ENCODE data around the gene MAFG. TPM values are rescaled to one million over a fixed set of nuclear protein-coding genes. Genes with fewer than 3 reads are reported as not detected.

The MAFG gene
- total RNA-seq, 1 experiment from 2014 or later: 29.8 TPM

DNA sequence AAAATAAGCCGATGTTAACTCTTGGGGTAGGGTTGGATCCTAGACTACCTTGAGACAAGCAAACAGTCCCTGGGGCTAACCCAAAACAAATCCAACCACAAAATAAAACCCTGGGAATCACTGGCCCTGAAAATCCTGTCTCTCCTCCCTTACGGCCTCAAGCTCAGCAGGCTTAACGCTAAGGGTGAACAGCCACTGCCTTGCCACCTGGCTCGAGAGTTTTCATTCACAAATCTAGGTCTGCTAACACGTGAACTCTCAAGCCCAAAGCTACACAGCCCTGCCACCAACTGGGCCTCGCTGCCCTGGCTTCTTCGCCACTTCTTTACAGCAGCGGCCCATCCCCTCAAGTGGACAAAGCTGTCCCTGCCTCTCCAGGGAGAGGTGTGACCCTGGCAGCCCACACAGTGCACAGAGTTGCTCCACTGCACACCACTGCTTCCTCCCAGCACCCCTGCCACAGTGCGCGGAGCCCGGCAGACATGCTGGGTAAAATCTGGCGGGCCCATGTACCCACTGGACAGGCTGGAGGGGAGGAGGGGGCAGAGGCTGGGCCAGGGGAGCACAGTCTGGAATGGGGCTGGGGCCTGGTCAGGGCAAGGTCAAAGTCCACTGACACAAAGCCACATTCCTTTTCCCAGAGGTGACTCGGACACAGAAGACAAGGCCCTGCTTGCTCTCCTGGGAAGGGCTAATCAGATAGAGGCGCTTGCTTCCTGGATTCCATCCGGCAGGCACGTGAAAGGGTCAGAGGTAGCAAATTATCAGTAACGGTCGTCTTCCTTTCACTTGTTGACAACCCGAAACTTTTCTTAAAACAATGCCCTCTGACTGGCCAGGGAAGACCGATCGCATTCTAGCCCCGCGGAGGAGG lies 17.3 kb downstream of the MAFG start:
- no peak overlapping the region for H3K27ac Mint-ChIP-seq
- peak overlapping the region; percentile 80 for H3K4me3 Mint-ChIP-seq
- CTCF ChIA-PET: interaction anchor here (1.6 to 3.4 kb wide), 4 partner anchors 13 to 120 kb away, joined by 4 to 15 read pairs (median 4); partner anchors contain the start of gene MAFG
- ATAC-seq (no peak), DNase-seq (ENCODE audit: low spot score) (no peak)
- TF ChIP-seq, protein P1, sequence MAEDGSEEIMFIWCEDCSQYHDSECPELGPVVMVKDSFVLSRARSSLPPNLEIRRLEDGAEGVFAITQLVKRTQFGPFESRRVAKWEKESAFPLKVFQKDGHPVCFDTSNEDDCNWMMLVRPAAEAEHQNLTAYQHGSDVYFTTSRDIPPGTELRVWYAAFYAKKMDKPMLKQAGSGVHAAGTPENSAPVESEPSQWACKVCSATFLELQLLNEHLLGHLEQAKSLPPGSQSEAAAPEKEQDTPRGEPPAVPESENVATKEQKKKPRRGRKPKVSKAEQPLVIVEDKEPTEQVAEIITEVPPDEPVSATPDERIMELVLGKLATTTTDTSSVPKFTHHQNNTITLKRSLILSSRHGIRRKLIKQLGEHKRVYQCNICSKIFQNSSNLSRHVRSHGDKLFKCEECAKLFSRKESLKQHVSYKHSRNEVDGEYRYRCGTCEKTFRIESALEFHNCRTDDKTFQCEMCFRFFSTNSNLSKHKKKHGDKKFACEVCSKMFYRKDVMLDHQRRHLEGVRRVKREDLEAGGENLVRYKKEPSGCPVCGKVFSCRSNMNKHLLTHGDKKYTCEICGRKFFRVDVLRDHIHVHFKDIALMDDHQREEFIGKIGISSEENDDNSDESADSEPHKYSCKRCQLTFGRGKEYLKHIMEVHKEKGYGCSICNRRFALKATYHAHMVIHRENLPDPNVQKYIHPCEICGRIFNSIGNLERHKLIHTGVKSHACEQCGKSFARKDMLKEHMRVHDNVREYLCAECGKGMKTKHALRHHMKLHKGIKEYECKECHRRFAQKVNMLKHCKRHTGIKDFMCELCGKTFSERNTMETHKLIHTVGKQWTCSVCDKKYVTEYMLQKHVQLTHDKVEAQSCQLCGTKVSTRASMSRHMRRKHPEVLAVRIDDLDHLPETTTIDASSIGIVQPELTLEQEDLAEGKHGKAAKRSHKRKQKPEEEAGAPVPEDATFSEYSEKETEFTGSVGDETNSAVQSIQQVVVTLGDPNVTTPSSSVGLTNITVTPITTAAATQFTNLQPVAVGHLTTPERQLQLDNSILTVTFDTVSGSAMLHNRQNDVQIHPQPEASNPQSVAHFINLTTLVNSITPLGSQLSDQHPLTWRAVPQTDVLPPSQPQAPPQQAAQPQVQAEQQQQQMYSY (CRISPR knock-in tag; IDR thresholded peaks at IDR 0.05): no peak
- TF ChIP-seq, protein P2, sequence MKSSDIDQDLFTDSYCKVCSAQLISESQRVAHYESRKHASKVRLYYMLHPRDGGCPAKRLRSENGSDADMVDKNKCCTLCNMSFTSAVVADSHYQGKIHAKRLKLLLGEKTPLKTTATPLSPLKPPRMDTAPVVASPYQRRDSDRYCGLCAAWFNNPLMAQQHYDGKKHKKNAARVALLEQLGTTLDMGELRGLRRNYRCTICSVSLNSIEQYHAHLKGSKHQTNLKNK (CRISPR knock-in tag; IDR thresholded peaks at IDR 0.05): no peak
- no peak for TF ChIP-seq ATF1 (CRISPR knock-in tag; IDR thresholded peaks at IDR 0.05)
- TF ChIP-seq MXD4 (CRISPR knock-in tag; IDR thresholded peaks at IDR 0.05; ENCODE audit: borderline replicate concordance): no peak
- TF ChIP-seq TP53 (CRISPR knock-in tag; IDR thresholded peaks at IDR 0.05): no peak
- TF ChIP-seq CREM (CRISPR knock-in tag; IDR thresholded peaks at IDR 0.05): no peak
- TF ChIP-seq GABPB1 (CRISPR knock-in tag; IDR thresholded peaks at IDR 0.05): peak; percentile 64
- TF ChIP-seq SMAD3 (CRISPR knock-in tag; IDR thresholded peaks at IDR 0.05; ENCODE audit: borderline replicate concordance): no peak
- no peak for TF ChIP-seq TEAD4 (CRISPR knock-in tag; IDR thresholded peaks at IDR 0.05)
- TF ChIP-seq, protein P3, sequence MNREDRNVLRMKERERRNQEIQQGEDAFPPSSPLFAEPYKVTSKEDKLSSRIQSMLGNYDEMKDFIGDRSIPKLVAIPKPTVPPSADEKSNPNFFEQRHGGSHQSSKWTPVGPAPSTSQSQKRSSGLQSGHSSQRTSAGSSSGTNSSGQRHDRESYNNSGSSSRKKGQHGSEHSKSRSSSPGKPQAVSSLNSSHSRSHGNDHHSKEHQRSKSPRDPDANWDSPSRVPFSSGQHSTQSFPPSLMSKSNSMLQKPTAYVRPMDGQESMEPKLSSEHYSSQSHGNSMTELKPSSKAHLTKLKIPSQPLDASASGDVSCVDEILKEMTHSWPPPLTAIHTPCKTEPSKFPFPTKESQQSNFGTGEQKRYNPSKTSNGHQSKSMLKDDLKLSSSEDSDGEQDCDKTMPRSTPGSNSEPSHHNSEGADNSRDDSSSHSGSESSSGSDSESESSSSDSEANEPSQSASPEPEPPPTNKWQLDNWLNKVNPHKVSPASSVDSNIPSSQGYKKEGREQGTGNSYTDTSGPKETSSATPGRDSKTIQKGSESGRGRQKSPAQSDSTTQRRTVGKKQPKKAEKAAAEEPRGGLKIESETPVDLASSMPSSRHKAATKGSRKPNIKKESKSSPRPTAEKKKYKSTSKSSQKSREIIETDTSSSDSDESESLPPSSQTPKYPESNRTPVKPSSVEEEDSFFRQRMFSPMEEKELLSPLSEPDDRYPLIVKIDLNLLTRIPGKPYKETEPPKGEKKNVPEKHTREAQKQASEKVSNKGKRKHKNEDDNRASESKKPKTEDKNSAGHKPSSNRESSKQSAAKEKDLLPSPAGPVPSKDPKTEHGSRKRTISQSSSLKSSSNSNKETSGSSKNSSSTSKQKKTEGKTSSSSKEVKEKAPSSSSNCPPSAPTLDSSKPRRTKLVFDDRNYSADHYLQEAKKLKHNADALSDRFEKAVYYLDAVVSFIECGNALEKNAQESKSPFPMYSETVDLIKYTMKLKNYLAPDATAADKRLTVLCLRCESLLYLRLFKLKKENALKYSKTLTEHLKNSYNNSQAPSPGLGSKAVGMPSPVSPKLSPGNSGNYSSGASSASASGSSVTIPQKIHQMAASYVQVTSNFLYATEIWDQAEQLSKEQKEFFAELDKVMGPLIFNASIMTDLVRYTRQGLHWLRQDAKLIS (CRISPR knock-in tag; IDR thresholded peaks at IDR 0.05; ENCODE audit: borderline replicate concordance): no peak
- no peak for TF ChIP-seq ZNF317 (CRISPR knock-in tag; IDR thresholded peaks at IDR 0.05; ENCODE audit: borderline replicate concordance, low read depth)
- TF ChIP-seq FOXK1 (CRISPR knock-in tag; IDR thresholded peaks at IDR 0.05): no peak
- TF ChIP-seq, protein P4, sequence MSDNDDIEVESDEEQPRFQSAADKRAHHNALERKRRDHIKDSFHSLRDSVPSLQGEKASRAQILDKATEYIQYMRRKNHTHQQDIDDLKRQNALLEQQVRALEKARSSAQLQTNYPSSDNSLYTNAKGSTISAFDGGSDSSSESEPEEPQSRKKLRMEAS (CRISPR knock-in tag; IDR thresholded peaks at IDR 0.05): 0 out of 2 replicates have a peak, but pooled peaks have one; percentile 26
- TF ChIP-seq RELA (CRISPR knock-in tag; IDR thresholded peaks at IDR 0.05; ENCODE audit: borderline replicate concordance): no peak
- no peak for TF ChIP-seq KAT7 (CRISPR knock-in tag; IDR thresholded peaks at IDR 0.05; ENCODE audit: borderline replicate concordance)
- no peak for TF ChIP-seq NR2C2 (CRISPR knock-in tag; IDR thresholded peaks at IDR 0.05)
- POLR2A ChIA-PET: interaction anchor here (1.0 kb wide), 1 partner anchor 68 kb away, joined by 3 read pairs; no protein-coding TSS in a partner anchor
- no peaks in the 10 kb centered on the region for H3K27me3 Mint-ChIP-seq (ENCODE audit: low read depth)
- H3K36me3 Mint-ChIP-seq: peaks cover 14% of the 10 kb centered on the region
- H3K4me1 Mint-ChIP-seq: peaks cover 3% of the 10 kb centered on the region; the same call in 1 of the 2 replicates
- H3K9me3 Mint-ChIP-seq: no peaks in the 10 kb centered on the region

DNA sequence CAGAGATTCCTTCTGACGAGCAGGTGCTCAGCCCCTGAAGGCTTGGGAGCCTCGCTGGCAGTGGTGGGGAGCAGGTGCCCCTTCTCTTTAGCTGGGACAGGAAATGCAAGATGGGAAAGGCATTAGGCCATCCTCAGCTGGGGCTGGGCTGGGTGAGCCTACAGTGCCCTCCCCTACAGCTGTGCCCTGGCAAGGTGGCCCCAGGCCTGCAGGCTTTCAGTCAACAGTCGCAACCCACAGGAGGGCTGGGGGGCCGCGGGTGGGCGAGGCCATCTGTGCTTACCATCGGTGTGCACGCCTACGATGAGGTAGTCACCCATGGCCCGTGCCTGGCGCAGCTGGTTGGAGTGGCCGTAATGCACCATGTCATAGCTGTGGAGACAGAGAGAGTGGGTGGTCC lies 18.3 kb downstream of the MAFG start:
- Mint-ChIP-seq H3K27ac (no peak overlapping the region), H3K9me3 (no peaks in the 10 kb centered on the region), H3K36me3 (peaks cover 11% of the 10 kb centered on the region), H3K27me3 (ENCODE audit: low read depth) (no peaks in the 10 kb centered on the region), H3K4me3 (no peak overlapping the region), H3K4me1 (peaks cover 3% of the 10 kb centered on the region; the same call in 1 of the 2 replicates)
- ATAC-seq: no peak
- no peak for DNase-seq (ENCODE audit: low spot score)
- CTCF ChIA-PET: interaction anchor here (1.6 to 3.4 kb wide), 3 partner anchors 14 to 110 kb away, joined by 4 to 15 read pairs (median 4); partner anchors contain the start of gene MAFG
- POLR2A ChIA-PET: no interaction called here
- TF ChIP-seq, protein P5, sequence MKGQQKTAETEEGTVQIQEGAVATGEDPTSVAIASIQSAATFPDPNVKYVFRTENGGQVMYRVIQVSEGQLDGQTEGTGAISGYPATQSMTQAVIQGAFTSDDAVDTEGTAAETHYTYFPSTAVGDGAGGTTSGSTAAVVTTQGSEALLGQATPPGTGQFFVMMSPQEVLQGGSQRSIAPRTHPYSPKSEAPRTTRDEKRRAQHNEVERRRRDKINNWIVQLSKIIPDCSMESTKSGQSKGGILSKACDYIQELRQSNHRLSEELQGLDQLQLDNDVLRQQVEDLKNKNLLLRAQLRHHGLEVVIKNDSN (CRISPR knock-in tag; IDR thresholded peaks at IDR 0.05): no peak
- TF ChIP-seq CREB1 (CRISPR knock-in tag; IDR thresholded peaks at IDR 0.05) (no peak), ZNF671 (CRISPR knock-in tag; IDR thresholded peaks at IDR 0.05) (no peak), SOX15 (CRISPR knock-in tag; IDR thresholded peaks at IDR 0.05) (no peak), NFATC4 (CRISPR knock-in tag; IDR thresholded peaks at IDR 0.05) (no peak), FOXJ3 (CRISPR knock-in tag; IDR thresholded peaks at IDR 0.05; ENCODE audit: borderline replicate concordance) (no peak), ZNF121 (CRISPR knock-in tag; IDR thresholded peaks at IDR 0.05) (no peak), CBFB (CRISPR knock-in tag; IDR thresholded peaks at IDR 0.05; ENCODE audit: low read depth) (no peak)
- TF ChIP-seq, protein P6, sequence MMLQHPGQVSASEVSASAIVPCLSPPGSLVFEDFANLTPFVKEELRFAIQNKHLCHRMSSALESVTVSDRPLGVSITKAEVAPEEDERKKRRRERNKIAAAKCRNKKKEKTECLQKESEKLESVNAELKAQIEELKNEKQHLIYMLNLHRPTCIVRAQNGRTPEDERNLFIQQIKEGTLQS (CRISPR knock-in tag; conservative IDR thresholded peaks at IDR 0.05): no peak
- TF ChIP-seq, protein P7, sequence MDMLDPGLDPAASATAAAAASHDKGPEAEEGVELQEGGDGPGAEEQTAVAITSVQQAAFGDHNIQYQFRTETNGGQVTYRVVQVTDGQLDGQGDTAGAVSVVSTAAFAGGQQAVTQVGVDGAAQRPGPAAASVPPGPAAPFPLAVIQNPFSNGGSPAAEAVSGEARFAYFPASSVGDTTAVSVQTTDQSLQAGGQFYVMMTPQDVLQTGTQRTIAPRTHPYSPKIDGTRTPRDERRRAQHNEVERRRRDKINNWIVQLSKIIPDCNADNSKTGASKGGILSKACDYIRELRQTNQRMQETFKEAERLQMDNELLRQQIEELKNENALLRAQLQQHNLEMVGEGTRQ (CRISPR knock-in tag; IDR thresholded peaks at IDR 0.05): no peak

All from WTC11 (cell line).